SK-N-SH (cell line): Measurements from ENCODE around the gene CCDC38. TPM values are rescaled to one million over a fixed set of nuclear protein-coding genes. Genes with fewer than 3 reads are reported as not detected.

Experiments used
- CTCF ChIA-PET: fragments of 300-600, 350-600 bp; formaldehyde crosslinking; extraction: SDS; loops from one replicate; lab custom pipeline; 2021; lab: Yijun Ruan, JAX
- POLR2A ChIA-PET: fragments of 350-600 bp; sonication (Branson Sonifier 250); formaldehyde crosslinking; extraction: SDS; loops from one replicate; lab custom pipeline; 2020; ENCODE audit warnings: antibody characterized with exemption, inconsistent platforms; lab: Yijun Ruan, JAX
- DNase-seq: peaks from one replicate; pipeline ENCODE4 v3.0.0; 2012
- H2AFZ ChIP-seq: fragments of 200-600 bp; sonication (generic); 2 replicates; pipeline ENCODE4 v1.8.1; 2016; ENCODE audit warnings: antibody characterized with exemption, mild to moderate bottlenecking, low read depth
- H3F3A ChIP-seq: fragments of 200-600 bp; sonication (generic); replicated peaks from 2 replicates; pipeline ENCODE3; 2016; ENCODE audit warnings: antibody characterized with exemption, mild to moderate bottlenecking; ENCODE audit not compliant: insufficient read depth
- H3K27ac ChIP-seq, 2 experiments: fragments of 200-500 bp in 1 of 2; fragments of 200-600 bp in 1 of 2; sonication (Bioruptor generic) in 1 of 2; sonication (generic), shearing (Covaris generic) in 1 of 2; 2 replicates each; pipeline versions ENCODE4 v1.5.1 to v1.6.1; 2014 to 2016; ENCODE audit warnings: low read depth in 2 of 2, inconsistent platforms in 1 of 2, low read length in 1 of 2, mild to moderate bottlenecking in 1 of 2, mixed read lengths in 1 of 2
- H3K27me3 ChIP-seq: fragments of 200-600 bp; sonication (generic), shearing (Covaris generic); 2 replicates; pipeline ENCODE4 v1.6.1; 2016; ENCODE audit warnings: mixed run types; ENCODE audit not compliant: insufficient read depth
- H3K36me3 ChIP-seq, 2 experiments: fragments of 200-500 bp in 1 of 2; fragments of 200-600 bp in 1 of 2; sonication (Bioruptor generic) in 1 of 2; sonication (generic) in 1 of 2; replicated peaks in 1 of 2; 2 replicates each; pipeline versions ENCODE3 to v1.5.1; 2014 to 2016; ENCODE audit warnings: low read length in 1 of 2, mild to moderate bottlenecking in 1 of 2; ENCODE audit not compliant: insufficient read depth in 2 of 2, control insufficient read depth in 1 of 2
- H3K4me1 ChIP-seq, 2 experiments: fragments of 200-500 bp in 1 of 2; fragments of 200-600 bp in 1 of 2; sonication (Bioruptor generic) in 1 of 2; sonication (generic), shearing (Covaris generic) in 1 of 2; 2 replicates each; pipeline versions ENCODE4 v1.5.1 to v1.6.1; 2014 to 2016; ENCODE audit warnings: low read depth in 1 of 2, low read length in 1 of 2, mixed run types in 1 of 2; ENCODE audit not compliant: insufficient read depth in 2 of 2, control insufficient read depth in 1 of 2
- H3K4me2 ChIP-seq: fragments of 200-600 bp; sonication (generic), shearing (Covaris generic); 2 replicates; pipeline ENCODE4 v1.6.1; 2017; ENCODE audit warnings: mixed run types
- H3K4me3 ChIP-seq, 2 experiments: fragments of 200-500 bp in 1 of 2; fragments of 200-600 bp in 1 of 2; sonication (Bioruptor generic) in 1 of 2; sonication (generic), shearing (Covaris generic) in 1 of 2; 2 replicates each; pipeline versions ENCODE4 v1.5.1 to v1.8.1; 2014 to 2016; ENCODE audit warnings: low read depth in 2 of 2, inconsistent platforms in 1 of 2, low read length in 1 of 2, mild to moderate bottlenecking in 1 of 2, mixed read lengths in 1 of 2, moderate library complexity in 1 of 2
- H3K79me2 ChIP-seq: fragments of 200-600 bp; sonication (generic); 2 replicates; pipeline ENCODE4 v1.8.1; 2017; ENCODE audit warnings: mild to moderate bottlenecking; ENCODE audit not compliant: insufficient read depth
- H3K9ac ChIP-seq: fragments of 200-600 bp; sonication (generic); 2 replicates; pipeline ENCODE4 v1.6.1; 2017; ENCODE audit warnings: mixed run types
- H3K9me2 ChIP-seq: fragments of 200-600 bp; sonication (generic); 2 replicates; pipeline ENCODE4 v1.6.1; 2017; ENCODE audit warnings: mixed run types
- H3K9me3 ChIP-seq: fragments of 200-600 bp; sonication (generic); 2 replicates; pipeline ENCODE4 v1.6.1; 2017; ENCODE audit warnings: mixed run types, mild to moderate bottlenecking, moderate library complexity
- H4K20me1 ChIP-seq: fragments of 200-600 bp; sonication (generic); 2 replicates; pipeline ENCODE4 v1.6.1; 2017; ENCODE audit warnings: mild to moderate bottlenecking, mixed run types; ENCODE audit not compliant: insufficient read depth
- CHD2 ChIP-seq: fragments of 150-350 bp; IDR thresholded peaks from 2 replicates; pipeline ENCODE4 v1.6.1; 2018; ENCODE audit warnings: low read length; ENCODE audit not compliant: partially characterized antibody
- CTCF ChIP-seq: fragments of 200-600 bp; sonication (generic); IDR thresholded peaks from 2 replicates; pipeline ENCODE4 v1.6.1; 2017; ENCODE audit warnings: antibody characterized with exemption, mild to moderate bottlenecking, moderate library complexity
- ELF1 ChIP-seq: IDR thresholded peaks from 2 replicates; pipeline ENCODE4 v1.4.0; 2012
- EP300 ChIP-seq, 2 experiments: IDR thresholded peaks; 2 replicates each; pipeline versions ENCODE4 v1.4.0 to v1.6.1; 2012; ENCODE audit warnings: borderline replicate concordance in 1 of 2, low read depth in 1 of 2, low read length in 1 of 2
- EZH2phosphoT487 ChIP-seq: fragments of 200-600 bp; sonication (generic); IDR thresholded peaks from 2 replicates; pipeline ENCODE4 v1.6.1; 2017; ENCODE audit warnings: low read depth, mixed run types, mild to moderate bottlenecking, antibody characterized with exemption, moderate library complexity, borderline replicate concordance
- FOSL2 ChIP-seq: IDR thresholded peaks from 2 replicates; pipeline ENCODE4 v1.4.0; 2012; ENCODE audit warnings: low read depth, mild to moderate bottlenecking, moderate library complexity, borderline replicate concordance
- FOXJ3 ChIP-seq: sonication (generic); formaldehyde crosslinking; IDR thresholded peaks from 2 replicates; pipeline ENCODE4 v1.5.1; 2020; ENCODE audit warnings: mild to moderate bottlenecking, missing genetic modification reagents
- FOXM1 ChIP-seq: IDR thresholded peaks from 2 replicates; pipeline ENCODE4 v1.4.0; 2012; ENCODE audit warnings: low read depth, mild to moderate bottlenecking
- GABPA ChIP-seq: IDR thresholded peaks from 2 replicates; pipeline ENCODE4 v1.4.0; 2012; ENCODE audit warnings: low read depth, mild to moderate bottlenecking
- GATA2 ChIP-seq: sonication (generic); formaldehyde crosslinking; IDR thresholded peaks from 2 replicates; pipeline ENCODE4 v1.5.0; 2020; ENCODE audit warnings: mild to moderate bottlenecking, missing genetic modification reagents
- JUND ChIP-seq: IDR thresholded peaks from 2 replicates; pipeline ENCODE4 v1.4.0; 2012
- MEF2A ChIP-seq: IDR thresholded peaks from 2 replicates; pipeline ENCODE4 v1.4.0; 2012; ENCODE audit warnings: low read depth, borderline replicate concordance
- NFIC ChIP-seq: IDR thresholded peaks from 2 replicates; pipeline ENCODE4 v1.4.0; 2012; ENCODE audit warnings: borderline replicate concordance
- POLR2AphosphoS5 ChIP-seq: IDR thresholded peaks from 2 replicates; pipeline ENCODE4 v1.6.1; 2012; ENCODE audit warnings: low read depth, low read length
- RAD21 ChIP-seq: IDR thresholded peaks from 2 replicates; pipeline ENCODE4 v1.6.1; 2012; ENCODE audit warnings: mild to moderate bottlenecking, low read length
- RCOR1 ChIP-seq: fragments of 150-350 bp; IDR thresholded peaks from 2 replicates; pipeline ENCODE4 v1.6.1; 2017; ENCODE audit warnings: antibody characterized with exemption, low read length
- RFX5 ChIP-seq: IDR thresholded peaks from 2 replicates; pipeline ENCODE4 v1.6.1; 2012; ENCODE audit warnings: mild to moderate bottlenecking, improper control_type of control experiment, low read length
- RXRA ChIP-seq: IDR thresholded peaks from 2 replicates; pipeline ENCODE4 v1.4.0; 2012; ENCODE audit warnings: low read depth, mild to moderate bottlenecking, borderline replicate concordance
- SMC3 ChIP-seq: IDR thresholded peaks from 2 replicates; pipeline ENCODE4 v1.6.1; 2012; ENCODE audit warnings: low read depth, low read length, improper control_type of control experiment
- TAF1 ChIP-seq: IDR thresholded peaks from 2 replicates; pipeline ENCODE4 v1.6.1; 2012; ENCODE audit warnings: low read depth, mild to moderate bottlenecking, low read length, moderate library complexity, borderline replicate concordance
- TCF12 ChIP-seq: IDR thresholded peaks from 2 replicates; pipeline ENCODE4 v1.4.0; 2012
- TEAD4 ChIP-seq: IDR thresholded peaks from 2 replicates; pipeline ENCODE4 v1.4.0; 2012; ENCODE audit warnings: mild to moderate bottlenecking, borderline replicate concordance; ENCODE audit not compliant: insufficient read depth
- USF1 ChIP-seq: IDR thresholded peaks from 2 replicates; pipeline ENCODE4 v1.4.0; 2012; ENCODE audit warnings: low read depth, borderline replicate concordance
- YY1 ChIP-seq: IDR thresholded peaks from 2 replicates; pipeline ENCODE4 v1.4.0; 2012; ENCODE audit warnings: low read depth, mild to moderate bottlenecking
- ZBTB33 ChIP-seq: IDR thresholded peaks from 2 replicates; pipeline ENCODE4 v1.4.0; 2012; ENCODE audit warnings: low read depth, borderline replicate concordance
- WGBS: methylation state at CpG from one replicate; pipeline ENCODE4 v1.1.6; 2017; ENCODE audit warnings: low lambda C conversion rate; 5-methylcytosine and 5-hydroxymethylcytosine counted together
- polyA plus RNA-seq, 3 experiments: library from polyadenylated mRNA; depleted of rRNA; stranded (reverse); fragments of >200 nt; gene quantifications; 2 replicates each; pipeline ENCODE4 v1.2.3, GENCODE V29; 2012
- TF ChIP-seq, protein P1 (sequence below): IDR thresholded peaks from 2 replicates; pipeline ENCODE4 v1.6.1; 2012; ENCODE audit warnings: mild to moderate bottlenecking, low read depth, low read length, moderate library complexity

CCDC38 gene
- polyA plus RNA-seq, 1 of the 3 experiments (the other 2 are of a cell fraction) = not detected

GRCh38 chr12:95848575-95849388 lies 93.6 kb downstream of the CCDC38 start:
- H3K4me1 ChIP-seq = no peaks in the 10 kb centered on the region
- no peaks in the 10 kb centered on the region for H3K36me3 ChIP-seq
- no peaks in the 10 kb centered on the region for H3K9me3 ChIP-seq
- ChIA-PET POLR2A (no interaction called here), CTCF (interaction anchor here (0.6 to 3.4 kb wide), 29 partner anchors 9 to 737 kb away, joined by 3 to 16 read pairs (median 3); no protein-coding TSS in a partner anchor)
- H3K27me3 ChIP-seq = peaks cover 10% of the 10 kb centered on the region; the same call in 1 of the 2 replicates
- DNase-seq = peak; percentile 47
- H3K9me2 ChIP-seq = no peaks in the 10 kb centered on the region
- no peak overlapping the region for H3K4me2 ChIP-seq
- 61% methylated on average over 8 of the region's 8 CpGs for WGBS
- H2AFZ ChIP-seq = no peak overlapping the region
- no peaks in the 10 kb centered on the region for H4K20me1 ChIP-seq
- no peaks in the 10 kb centered on the region for H3F3A ChIP-seq
- H3K4me3 ChIP-seq = no peak overlapping the region
- no peak overlapping the region for H3K9ac ChIP-seq
- TF ChIP-seq GATA2 (CRISPR knock-in tag) = no peak
- TF ChIP-seq GABPA = no peak
- peak; percentile 86 for TF ChIP-seq RAD21
- no peak for TF ChIP-seq CHD2
- no peak for TF ChIP-seq YY1
- no peak for TF ChIP-seq RFX5
- TF ChIP-seq MEF2A = no peak
- no peak for TF ChIP-seq POLR2AphosphoS5
- no peak for TF ChIP-seq TEAD4
- no peak for TF ChIP-seq EP300 (IDR thresholded peaks at IDR 0.05; ENCODE audit: borderline replicate concordance in 1 of 2, low read depth in 1 of 2, low read length in 1 of 2)
- TF ChIP-seq TAF1 = no peak
- TF ChIP-seq EZH2phosphoT487 = no peak
- no peak for TF ChIP-seq TCF12
- TF ChIP-seq SMC3 = peak; percentile 57
- TF ChIP-seq ZBTB33 = no peak
- no peak for TF ChIP-seq ELF1
- TF ChIP-seq FOSL2 = no peak
- TF ChIP-seq NFIC = no peak
- no peak for TF ChIP-seq RXRA
- TF ChIP-seq FOXJ3 (CRISPR knock-in tag) = no peak
- TF ChIP-seq, protein P1, sequence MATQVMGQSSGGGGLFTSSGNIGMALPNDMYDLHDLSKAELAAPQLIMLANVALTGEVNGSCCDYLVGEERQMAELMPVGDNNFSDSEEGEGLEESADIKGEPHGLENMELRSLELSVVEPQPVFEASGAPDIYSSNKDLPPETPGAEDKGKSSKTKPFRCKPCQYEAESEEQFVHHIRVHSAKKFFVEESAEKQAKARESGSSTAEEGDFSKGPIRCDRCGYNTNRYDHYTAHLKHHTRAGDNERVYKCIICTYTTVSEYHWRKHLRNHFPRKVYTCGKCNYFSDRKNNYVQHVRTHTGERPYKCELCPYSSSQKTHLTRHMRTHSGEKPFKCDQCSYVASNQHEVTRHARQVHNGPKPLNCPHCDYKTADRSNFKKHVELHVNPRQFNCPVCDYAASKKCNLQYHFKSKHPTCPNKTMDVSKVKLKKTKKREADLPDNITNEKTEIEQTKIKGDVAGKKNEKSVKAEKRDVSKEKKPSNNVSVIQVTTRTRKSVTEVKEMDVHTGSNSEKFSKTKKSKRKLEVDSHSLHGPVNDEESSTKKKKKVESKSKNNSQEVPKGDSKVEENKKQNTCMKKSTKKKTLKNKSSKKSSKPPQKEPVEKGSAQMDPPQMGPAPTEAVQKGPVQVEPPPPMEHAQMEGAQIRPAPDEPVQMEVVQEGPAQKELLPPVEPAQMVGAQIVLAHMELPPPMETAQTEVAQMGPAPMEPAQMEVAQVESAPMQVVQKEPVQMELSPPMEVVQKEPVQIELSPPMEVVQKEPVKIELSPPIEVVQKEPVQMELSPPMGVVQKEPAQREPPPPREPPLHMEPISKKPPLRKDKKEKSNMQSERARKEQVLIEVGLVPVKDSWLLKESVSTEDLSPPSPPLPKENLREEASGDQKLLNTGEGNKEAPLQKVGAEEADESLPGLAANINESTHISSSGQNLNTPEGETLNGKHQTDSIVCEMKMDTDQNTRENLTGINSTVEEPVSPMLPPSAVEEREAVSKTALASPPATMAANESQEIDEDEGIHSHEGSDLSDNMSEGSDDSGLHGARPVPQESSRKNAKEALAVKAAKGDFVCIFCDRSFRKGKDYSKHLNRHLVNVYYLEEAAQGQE = no peak
- TF ChIP-seq FOXM1 = no peak
- TF ChIP-seq USF1 = no peak
- TF ChIP-seq CTCF = peak; percentile 61
- TF ChIP-seq RCOR1 = no peak
- TF ChIP-seq JUND = no peak
- no peak overlapping the region for H3K27ac ChIP-seq
- H3K79me2 ChIP-seq = no peaks in the 10 kb centered on the region
